ENCODE data around the gene PNPLA7.
"Not testable (repeated sequence)": the region's sequence is repeated elsewhere in the genome, so short reads cannot be mapped to it uniquely, and the experiment has no call there.

The PNPLA7 gene

GRCh38 chr9:137550231-137550621 lies at the start of gene PNPLA7:
PNPLA7 (minus strand) TSS chr9:137550402; CDS start chr9:137550197, 205 bp downstream.
- peak; percentile 51 for DNase-seq

- no peak for DNase-seq
Measured at GRCh38 chr9:137598943-137599342, 48.7 kb upstream of the PNPLA7 start.

GRCh38 chr9:137596577-137596976 lies 46.4 kb upstream of the PNPLA7 start:
- DNase-seq = not testable (repeated sequence)

GRCh38 chr9:137593176-137593575 lies 43.0 kb upstream of the PNPLA7 start:
- DNase-seq = no peak

GRCh38 chr9:137592767-137593166 lies 42.6 kb upstream of the PNPLA7 start:
- no peak for DNase-seq

- DNase-seq = peak; percentile 94
Measured at GRCh38 chr9:137590469-137591383, 40.5 kb upstream of the PNPLA7 start, which contains the start of gene ZMYND19. ZMYND19 (minus strand) TSS chr9:137590512; CDS start chr9:137590263, 249 bp downstream.

GRCh38 chr9:137590123-137590468 lies 39.9 kb upstream of the PNPLA7 start:
- DNase-seq = no peak

GRCh38 chr9:137589441-137590122 lies 39.4 kb upstream of the PNPLA7 start:
- DNase-seq = peak; percentile 30

- no peak for DNase-seq
Measured at GRCh38 chr9:137588891-137589290, 38.7 kb upstream of the PNPLA7 start.

- no peak for DNase-seq
Measured at GRCh38 chr9:137588311-137588710, 38.1 kb upstream of the PNPLA7 start.

GRCh38 chr9:137586854-137587253 lies 36.7 kb upstream of the PNPLA7 start:
- DNase-seq = no peak

GRCh38 chr9:137583957-137584356 lies 33.8 kb upstream of the PNPLA7 start:
- no peak for DNase-seq

GRCh38 chr9:137583347-137583746 lies 33.1 kb upstream of the PNPLA7 start:
- no peak for DNase-seq

GRCh38 chr9:137582286-137582860 lies 32.2 kb upstream of the PNPLA7 start:
- no peak for DNase-seq

- DNase-seq = no peak
Measured at GRCh38 chr9:137581361-137582285, 31.4 kb upstream of the PNPLA7 start.

GRCh38 chr9:137580954-137581322 lies 30.7 kb upstream of the PNPLA7 start:
- no peak for DNase-seq

- no peak for DNase-seq
Measured at GRCh38 chr9:137580209-137580953, 30.2 kb upstream of the PNPLA7 start.

- DNase-seq = no peak
Measured at GRCh38 chr9:137579259-137579604, 29.0 kb upstream of the PNPLA7 start.

- peak; percentile 98 for DNase-seq
Measured at GRCh38 chr9:137578518-137579258, 28.5 kb upstream of the PNPLA7 start, which contains the start of gene DPH7. DPH7 (minus strand) TSS chr9:137578925; CDS start chr9:137578777, 148 bp downstream.

- DNase-seq = no peak
Measured at GRCh38 chr9:137575716-137576411, 25.7 kb upstream of the PNPLA7 start.

GRCh38 chr9:137575364-137575715 lies 25.1 kb upstream of the PNPLA7 start:
- DNase-seq = peak; percentile 40

Data from activated CD4-positive, alpha-beta T cell treated with anti-CD3 and anti-CD28 coated beads, Interleukin-2, Interleukin-6, amounts not matched to agents 100 ng/mL and 50 ng/mL, durations not matched to agents 16 hours and 8 hours (primary cell).